Prostate gland (tissue), 2 donors: ENCODE results near the gene CYP4F3.

Experiments
- CTCF ChIP-seq, 4 experiments: fragments of 200-600 bp in 2 of 4; fragments of 450-650 bp in 2 of 4; sonication (generic) in 2 of 4; IDR thresholded peaks; 1 replicate in 3 of 4; 2 replicates in 1 of 4; pipeline ENCODE4 v1.5.1; 2016 to 2019; ENCODE audit warnings: antibody characterized with exemption in 4 of 4, mild to moderate bottlenecking in 2 of 4, moderate library complexity in 2 of 4
- POLR2A ChIP-seq: fragments of 450-650 bp; IDR thresholded peaks from one replicate; pipeline ENCODE4 v1.6.1; 2016; ENCODE audit warnings: antibody characterized with exemption, mild to moderate bottlenecking

GRCh38 chr19:15612342-15612741, 28.4 kb upstream of the CYP4F3 start:
- no peak for TF ChIP-seq POLR2A
- no peak for TF ChIP-seq CTCF (IDR thresholded peaks at IDR 0.05)
